ENCODE measurements around the gene SLC25A22.
A peak's percentile ranks its signal among the peaks of the same experiment; 100 is the strongest.

SLC25A22 gene

DNA sequence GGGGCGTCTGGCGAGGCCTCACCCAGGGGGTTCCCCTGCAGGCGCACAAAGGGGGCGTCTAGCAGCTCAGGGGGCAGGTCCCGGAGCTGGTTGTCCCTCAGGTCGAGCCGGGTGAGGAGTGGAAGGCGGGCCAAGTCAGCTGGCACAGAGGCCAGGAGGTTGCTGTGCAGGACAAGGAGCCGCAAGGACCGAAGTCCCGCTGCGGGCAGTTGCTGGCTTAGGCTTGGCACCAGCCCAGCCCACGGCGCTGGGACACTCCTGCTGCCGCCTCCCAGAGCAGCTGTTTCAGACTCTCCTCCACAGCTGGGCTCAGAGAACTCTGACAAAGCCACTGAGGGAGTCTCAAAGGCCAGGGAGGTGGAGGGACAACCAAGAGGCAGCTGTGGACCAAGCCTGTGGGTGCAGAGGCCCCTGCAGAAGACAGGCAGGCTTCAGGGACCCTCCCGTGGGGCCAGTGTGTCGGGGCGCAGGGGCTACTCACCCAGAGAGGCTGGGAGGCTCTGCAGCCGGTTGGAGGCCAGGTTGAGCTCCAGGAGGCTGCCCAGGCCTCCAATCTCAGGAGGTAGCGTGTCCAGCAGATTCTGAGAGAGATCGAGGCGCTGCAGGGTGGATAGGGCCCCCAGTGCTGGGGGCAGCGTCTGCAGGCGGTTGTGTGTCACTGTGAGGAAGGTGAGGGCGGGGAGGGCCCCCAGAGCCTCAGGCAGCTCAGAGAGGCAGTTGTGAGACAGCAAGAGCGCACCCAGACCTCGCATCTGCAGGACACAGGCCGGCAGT, 4.8 kb upstream of the SLC25A22 start:
- DNase-seq = no peak

GRCh38 chr11:802018-802617, 4.0 kb upstream of the SLC25A22 start:
- DNase-seq = no peak

GRCh38 chr11:801097-801780, 3.2 kb upstream of the SLC25A22 start:
- no peak for DNase-seq

- DNase-seq = no peak
These were observed 2.4 kb upstream of the SLC25A22 start for GRCh38 chr11:800473-800872.

DNA sequence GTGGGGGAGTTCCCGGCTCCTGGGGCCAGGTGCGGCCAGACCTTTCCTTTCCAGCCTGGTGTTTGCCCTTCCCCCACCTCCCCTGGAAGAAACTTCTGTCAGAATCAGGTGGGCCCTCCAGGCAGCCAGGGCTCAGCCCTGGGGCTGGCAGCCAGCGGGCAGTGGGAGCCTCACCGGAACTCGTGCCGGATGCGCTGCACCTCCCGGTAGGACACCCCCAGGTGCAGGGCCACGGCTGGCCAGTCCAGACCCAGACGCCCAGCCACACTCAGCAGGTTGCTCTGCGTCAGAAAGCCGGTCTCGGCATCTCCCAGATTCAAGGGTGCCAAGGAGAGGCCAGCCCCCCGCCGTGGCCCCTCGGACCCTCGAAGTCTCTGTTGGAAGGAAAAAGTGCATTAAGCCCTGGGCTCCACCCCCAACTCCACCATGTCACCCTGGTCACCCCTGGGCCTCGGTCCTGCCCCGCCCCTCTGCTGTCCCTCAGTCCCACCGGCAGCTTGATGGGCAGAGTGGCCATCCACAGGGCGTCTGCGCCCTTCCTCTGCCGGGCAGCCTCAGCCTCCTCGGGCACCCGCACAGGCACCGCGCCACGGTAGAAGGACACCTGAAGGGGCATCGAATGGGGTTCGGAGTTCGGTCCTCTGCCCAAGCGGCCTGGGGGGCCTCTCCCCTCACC, 1.7 kb upstream of the SLC25A22 start:
- DNase-seq = no peak

DNA sequence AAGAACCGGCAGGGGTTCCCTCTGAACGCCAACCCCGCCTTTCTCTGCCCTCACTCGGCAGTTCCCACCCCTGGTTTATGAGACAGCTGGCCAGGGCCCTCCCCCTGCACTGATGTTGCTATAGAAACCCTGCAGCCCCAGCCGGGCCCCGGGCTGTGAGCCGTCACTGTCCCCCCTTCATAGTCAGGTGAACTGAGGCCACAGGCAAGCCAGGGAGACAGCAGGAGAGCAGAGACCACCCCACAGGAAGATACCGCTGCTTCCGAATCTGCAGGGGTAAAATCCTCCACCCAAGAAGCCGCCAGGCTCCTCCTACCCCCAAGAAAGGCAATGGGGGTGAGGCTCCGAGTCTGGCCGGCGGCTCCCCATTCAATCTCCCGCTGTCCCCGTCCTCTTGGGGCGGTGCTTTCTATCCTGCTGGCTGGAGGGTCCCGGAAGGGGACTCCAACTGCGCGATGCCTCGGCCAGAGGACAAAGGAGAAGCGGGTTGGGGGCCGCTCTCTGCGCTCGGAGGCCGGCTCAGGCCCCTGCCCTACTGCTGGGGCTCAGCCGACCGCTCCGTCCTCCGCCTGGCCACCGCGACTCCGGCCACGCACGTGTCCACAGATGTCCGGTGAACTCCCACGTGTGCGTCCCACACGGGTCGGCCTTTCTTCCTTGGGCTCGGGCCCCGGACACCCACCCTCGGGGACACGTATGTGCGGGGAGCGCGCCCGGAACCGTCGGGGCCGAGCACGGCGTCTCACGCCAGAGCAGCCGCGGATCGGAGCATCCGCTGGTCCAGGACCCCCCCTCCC, 587 bp downstream of the SLC25A22 start:
- DNase-seq = peak; percentile 71 to 88

GRCh38 chr11:796565-797295, 1.4 kb downstream of the SLC25A22 start:
- no peak for DNase-seq

- peak; percentile 40 to 67 for DNase-seq
These were observed 2.2 kb downstream of the SLC25A22 start for GRCh38 chr11:795634-796564.

DNA sequence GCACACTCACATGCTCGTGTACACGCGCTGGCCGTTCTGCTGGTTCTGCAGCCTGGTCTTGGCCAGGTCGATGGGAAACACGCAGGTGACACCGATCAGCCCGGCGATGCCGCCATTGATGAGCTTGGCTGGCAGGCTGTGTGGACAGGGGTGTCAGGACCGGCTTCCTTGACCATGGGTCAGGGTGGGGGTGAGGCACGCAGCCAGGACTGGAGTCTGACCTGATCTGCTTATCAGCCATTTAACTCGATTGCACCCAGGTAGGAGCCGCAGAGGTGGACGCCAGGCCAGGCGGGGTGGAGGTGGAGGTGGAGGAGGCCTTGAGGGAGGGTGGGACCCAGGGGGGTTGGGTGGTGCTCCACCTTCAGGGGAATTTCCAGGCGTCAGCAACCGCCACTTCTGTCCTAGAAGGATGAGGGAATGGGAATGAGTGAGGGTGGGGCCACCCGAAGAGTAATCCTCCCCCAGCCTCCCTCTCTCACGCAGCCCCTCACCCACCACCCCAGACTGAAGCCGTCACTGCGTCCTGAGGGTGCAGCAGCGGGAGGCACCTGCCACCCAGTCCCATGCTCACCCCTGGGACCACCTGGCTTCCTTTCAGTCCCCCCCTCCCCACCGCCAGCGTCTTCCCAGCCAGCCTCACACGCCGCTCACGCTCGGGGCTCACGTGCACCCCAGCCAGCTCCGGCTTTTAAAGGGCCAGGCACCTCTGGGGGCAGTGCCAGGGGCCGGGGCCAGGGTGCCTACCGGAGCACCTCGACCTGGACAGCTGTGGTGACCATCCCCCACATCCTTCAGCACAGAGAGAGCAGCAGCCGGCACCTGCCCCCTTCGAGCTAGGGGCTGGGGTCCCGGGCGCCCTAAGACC, 3.1 kb downstream of the SLC25A22 start:
- DNase-seq = peak in 1 of 2 experiments; percentile 70

DNA sequence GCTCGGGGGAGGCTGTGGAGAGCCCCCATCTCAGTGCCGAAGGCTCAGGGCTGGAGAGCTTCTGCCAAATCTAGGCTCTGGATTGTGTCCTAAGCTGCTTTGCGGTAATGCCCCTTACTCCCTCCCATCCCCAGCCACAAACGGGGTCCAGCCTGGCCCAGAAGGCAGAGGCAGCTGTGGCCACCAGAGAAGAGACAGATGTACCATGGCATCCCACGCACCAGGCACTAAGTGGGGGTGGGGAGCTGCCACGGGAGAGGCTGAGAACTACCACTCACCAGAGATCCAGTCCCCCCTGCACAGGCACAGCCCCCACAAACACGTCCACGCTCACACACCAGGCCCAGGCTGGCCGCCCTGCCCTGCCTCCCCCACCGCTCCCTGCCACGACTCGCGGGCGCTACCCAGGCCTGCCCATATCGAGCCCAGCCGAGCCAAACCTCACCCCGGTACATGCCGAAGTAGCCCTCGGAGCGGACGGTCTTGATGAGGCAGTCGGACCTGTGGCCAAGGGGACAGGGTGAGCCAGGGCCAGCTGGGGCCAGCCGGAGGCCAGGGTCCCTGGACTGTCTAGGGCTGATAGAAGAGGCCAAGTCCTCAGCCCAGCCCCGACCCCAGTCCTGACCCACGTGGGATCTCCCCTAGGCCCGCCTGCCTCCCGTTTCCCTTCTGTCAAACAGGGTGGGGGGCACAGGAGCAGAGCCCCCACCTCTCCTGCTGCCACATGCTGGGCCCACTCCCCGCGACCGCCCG, 3.9 kb downstream of the SLC25A22 start:
- peak in 1 of 2 experiments; percentile 88 for DNase-seq

DNA sequence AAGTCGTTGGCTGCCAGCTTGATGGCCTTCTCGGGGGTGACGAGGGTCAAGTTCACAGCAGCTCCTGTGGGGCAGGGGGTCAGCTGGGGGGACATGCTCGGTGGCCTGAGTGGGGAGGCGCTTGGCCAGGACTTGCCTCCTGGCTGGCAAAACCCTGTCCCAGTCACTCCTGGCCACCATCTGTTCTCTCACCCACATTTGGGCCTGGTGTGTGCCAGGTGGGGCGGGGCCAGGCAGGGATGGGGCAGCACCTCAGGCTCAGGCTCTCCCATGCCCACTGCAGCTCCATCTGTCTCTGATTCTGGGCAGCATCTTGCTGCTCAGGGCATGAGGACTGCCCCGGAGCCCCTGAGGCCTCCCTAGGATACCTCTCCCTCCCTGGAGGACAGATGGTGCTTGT, 4.5 kb downstream of the SLC25A22 start:
- peak; percentile 68 to 90 for DNase-seq

DNA sequence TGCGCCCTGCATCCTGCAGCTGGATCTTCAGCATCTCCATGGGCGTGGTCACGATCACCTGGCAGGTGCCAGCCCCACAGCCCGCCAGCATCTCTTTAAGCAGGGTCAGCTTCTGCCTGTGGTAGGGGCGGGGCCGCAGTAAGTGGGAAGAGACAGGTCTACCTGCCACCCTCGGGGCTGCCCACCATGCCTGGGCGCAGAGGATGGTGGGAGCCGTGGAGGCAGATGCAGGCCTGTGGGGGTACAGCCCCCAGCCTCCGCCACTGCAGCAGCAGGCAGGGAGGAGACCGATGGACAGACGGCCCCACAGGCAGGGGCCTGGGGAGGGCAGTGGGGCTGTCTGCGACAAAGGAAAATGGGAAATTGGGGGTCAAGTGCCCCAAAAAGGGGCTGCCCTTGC, 5.2 kb downstream of the SLC25A22 start:
- DNase-seq = no peak

- no peak for DNase-seq
These were observed 5.6 kb downstream of the SLC25A22 start for GRCh38 chr11:792535-792821.

DNA sequence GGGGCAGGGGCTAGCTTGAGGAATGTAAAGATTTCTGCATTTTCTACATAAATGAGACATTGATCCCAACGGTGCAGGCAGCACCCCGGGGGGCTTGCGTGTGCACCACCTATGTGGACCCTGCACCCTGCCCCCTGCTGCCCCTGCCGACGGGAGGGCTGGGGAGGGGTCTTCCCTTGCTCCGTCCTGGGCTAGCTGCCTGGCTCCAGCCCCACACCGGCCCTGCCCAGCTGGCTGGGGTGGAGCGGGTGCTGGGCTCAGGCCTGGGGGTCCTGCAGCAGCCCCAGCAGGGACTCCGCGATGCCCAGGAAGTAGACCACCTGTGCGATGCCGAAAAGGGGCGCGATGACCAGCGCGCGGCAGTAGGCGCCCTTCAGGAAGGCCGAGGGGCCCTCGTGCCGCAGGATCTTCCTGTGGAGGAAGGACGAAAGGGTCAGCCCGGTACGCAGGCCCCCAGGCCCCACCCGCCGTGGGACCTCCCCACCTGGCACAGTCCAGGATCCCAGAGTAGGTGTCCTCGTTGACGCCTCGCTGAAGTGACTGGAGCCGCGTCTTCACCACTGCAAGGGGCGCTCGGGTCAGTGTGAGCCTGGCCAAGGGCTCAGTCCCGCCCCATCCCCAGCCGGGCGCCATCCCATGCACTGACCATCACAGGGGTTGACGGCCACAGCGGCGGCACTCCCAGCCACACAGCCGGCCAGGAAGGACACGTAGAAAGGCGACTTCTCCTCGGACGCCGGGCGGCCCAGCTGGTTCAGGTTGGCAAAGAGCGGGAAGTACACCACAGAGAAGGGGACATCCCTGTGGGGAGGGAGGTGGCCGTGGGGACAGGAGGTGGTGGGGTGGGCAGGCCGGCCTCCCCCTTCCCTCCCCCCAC, 6.2 kb downstream of the SLC25A22 start:
- no peak for DNase-seq

DNA sequence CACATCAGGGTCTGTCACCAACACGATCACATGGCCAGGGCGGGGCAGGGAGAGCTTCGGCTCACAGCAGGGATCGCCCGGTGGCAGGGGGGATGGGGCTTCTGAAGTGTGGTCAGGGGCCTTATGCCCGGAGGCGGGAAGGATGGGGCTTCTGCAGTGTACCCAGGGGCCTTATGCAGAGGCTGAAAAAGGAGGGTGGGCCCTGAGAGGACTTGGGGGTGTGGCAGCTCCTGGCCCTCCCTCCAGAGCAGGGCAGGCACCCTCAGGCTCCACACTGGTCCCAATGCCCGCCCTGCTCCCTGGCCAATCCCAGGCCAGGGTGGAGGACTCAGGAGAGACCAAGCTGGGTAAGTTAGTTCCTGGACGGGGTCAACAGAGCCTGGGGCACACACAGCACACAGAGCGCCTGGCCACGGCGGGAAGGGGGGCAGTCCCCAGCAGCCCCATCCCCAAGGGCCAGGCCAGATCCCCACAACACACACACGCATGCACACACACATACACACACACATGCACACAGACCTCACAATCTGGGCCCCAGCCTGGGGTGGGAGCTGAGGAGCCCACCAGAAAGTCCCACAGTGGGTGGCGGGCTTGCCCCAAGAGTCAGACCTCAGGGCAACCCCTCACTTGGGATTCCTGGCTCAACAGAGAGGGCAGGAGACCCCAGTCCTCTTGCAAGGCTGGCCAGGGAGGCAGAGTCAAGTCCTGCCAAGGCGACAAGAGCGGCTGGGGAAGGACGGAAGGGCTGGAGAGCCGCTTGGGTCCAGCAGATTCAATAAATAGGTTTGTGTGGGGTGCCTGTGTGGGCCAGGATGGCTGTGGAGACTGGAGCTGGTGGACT, 7.1 kb downstream of the SLC25A22 start:
- no peak for DNase-seq

- DNase-seq = peak in 1 of 2 experiments; percentile 53
These were observed 8.1 kb downstream of the SLC25A22 start, which contains the start of gene CEND1 for GRCh38 chr11:789943-790342. CEND1 (minus strand) TSS chr11:790090; CDS start chr11:788576, 1,514 bp downstream.

Data from NCI-H524 (cell line).